ENCODE data around the gene SLITRK3.
"Not testable (repeated sequence)": the region's sequence is repeated elsewhere in the genome, so short reads cannot be mapped to it uniquely, and the experiment has no call there.

Gene SLITRK3

DNA sequence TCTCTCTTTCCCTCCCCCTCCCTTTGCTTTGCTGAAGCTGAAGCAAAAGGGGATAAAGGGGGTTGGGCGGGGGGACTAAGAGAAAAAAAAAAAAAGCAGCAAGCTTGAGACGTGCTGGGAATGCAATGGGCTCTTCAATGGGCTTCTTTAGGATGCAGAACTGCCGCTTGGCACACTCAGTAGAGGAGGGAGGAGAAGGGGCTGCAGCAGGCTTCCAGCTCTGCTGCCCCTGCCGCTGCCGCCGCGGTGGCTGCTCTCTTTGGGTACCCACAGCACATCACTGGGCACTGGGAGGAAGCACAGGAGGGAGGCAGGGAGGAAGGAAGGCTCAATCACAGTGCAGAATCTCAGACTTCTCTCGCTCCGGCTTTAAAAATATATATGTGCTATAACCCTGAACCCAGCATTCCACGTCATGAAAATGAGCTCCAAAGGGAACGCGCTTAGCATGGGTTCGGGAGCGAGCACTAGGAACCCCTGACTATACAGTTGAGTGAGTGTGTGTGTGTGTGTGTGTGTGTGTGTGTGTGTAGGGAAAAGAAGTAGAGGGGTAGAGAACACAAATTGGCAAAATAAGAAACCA lies 3.5 kb downstream of the SLITRK3 start:
- no peak for DNase-seq (ENCODE audit: low read depth)

DNA sequence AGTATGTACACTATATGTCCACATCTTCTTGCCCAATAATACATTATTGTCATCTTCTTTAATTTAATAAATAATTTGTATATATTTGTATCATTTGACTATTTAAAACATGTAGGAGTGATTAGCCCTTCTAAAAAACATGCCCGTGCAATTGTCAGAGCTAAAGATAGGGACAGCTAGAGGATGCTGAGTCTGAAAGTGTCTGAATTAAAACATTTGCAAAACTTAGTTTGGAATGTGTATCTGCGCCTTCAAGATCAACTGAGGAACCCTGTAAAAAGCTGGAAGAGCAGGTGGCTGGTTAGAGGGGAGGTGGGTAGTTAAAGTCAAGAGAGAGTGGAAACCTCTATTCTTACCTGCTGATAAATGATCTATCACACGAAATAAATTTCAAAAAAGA lies 4.7 kb downstream of the SLITRK3 start:
- no peak for DNase-seq (ENCODE audit: low read depth)

DNA sequence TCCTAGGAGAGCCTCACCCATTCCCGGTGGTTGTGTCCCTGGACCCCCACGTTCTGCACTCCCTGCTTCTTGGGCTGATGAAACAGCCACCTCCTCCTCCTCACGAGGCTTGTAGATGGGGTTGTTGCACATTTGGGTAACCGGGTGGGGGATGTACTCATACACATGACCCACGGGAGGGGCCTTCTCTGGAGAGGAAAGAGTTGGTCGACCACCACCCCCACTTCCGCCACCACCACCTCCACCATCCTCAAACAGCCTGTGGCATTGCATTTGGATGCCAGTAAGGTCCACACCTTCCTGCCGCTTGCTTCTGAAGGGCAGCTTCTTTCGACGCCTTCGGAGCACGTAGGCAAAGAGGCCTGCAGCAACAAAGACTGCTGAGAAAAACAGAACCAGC lies 7.7 kb downstream of the SLITRK3 start:
- no peak for DNase-seq (ENCODE audit: low read depth)

DNA sequence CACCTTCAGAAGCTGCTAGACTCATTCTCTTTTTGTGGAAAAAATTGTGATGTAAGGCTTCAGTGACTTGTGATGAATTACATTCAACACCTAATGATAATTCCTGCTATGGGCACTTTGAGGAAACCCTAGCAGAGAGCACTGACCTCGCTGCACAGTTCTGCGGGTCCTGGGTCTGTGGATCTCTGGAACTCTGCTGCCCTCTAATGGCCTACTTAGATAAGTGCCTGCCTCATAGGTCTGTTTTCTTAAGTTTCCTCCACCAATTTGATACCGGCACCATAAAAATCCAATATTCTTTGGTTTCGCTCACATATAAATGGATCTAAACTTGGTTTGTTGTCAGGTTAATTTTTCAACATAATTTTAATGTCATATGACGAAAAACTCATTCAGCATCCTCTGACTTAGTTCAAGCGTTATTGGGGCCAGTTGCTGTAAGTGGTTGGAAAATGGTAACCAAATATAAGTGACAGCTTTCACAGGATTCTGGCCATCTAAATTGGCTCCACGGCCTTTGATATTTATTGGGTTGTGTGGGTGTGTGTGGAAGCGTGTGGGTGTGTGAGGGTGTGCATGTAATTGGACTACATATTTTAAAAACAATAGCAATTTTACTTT lies 10.4 kb downstream of the SLITRK3 start:
- DNase-seq (ENCODE audit: low read depth), result no peak

DNA sequence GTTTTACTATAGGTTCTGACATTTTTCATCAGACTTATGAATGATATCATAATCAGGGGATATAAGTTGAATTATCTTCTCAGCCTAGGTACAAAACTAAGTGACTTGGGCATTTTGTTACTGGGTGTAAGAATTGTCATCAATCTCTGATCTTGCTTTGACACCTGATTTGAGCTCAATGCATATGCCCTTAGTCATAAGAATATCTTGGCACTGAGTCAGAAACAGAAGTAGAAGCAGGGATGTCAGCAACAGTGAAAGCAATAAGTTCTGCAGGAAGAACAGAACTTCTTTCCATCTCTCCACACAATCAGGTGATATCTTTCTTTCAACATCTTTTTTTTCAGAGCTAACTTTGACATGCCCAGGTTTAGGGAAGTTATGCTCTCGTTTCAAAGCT lies 14.6 kb downstream of the SLITRK3 start:
- DNase-seq (ENCODE audit: low read depth), result no peak

DNA sequence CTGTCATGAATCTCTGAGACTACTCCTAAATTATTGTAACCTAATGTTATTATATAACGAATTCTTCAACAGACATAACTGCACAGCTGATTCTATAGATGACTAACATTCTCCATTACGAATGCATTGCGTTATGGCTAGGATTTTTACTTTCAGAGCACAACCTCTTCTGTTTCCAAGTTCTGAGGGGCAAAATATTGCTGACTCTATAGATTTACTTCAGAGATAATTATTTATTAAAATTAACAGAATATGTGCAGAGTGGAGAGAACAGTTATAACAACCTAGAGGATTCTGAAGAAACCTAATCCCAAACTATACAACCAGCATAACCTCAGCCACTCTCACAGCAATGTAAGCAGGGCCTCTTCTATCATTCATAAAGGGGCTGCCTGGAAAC lies 25.9 kb downstream of the SLITRK3 start:
- no peak for DNase-seq (ENCODE audit: low read depth)

DNA sequence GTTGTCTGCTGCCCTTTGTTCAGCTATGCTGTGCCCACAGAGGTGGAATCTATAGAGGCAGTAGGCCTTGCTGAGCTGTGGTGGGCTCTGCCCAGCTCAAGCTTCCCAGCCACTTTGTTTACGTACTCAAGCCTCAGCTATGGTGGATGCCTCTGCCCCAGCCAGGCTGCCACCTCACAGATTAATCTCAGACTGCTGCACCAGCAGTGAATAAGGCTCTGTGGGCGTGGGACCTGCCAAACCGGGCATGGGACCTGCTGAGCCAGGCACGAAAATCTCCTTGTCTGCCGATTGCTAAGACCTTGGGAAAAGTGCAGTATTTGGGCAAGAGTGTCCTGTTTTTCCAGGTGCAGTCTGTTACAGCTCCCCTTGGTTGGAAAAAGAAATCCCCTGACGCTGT lies 26.8 kb downstream of the SLITRK3 start:
- no peak for DNase-seq (ENCODE audit: low read depth)

DNA sequence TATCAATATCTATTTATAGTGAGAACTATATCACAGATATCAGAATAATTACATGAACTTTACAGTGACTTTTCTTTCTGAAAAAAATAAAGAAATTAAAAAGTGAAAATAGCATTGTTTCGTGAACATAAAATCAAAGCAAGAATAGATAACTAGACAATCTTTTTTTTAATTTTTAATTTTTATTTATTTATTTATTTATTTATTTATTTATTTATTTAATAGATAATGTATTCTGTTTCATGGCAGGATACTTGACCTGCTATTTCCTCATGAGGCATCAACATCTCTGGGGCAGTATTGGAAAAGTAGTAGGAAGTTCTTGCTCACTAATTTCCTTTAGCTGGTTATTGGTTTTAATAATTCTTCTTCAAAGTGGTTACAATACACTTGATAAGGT lies 33.3 kb downstream of the SLITRK3 start:
- DNase-seq (ENCODE audit: low read depth), result no peak

DNA sequence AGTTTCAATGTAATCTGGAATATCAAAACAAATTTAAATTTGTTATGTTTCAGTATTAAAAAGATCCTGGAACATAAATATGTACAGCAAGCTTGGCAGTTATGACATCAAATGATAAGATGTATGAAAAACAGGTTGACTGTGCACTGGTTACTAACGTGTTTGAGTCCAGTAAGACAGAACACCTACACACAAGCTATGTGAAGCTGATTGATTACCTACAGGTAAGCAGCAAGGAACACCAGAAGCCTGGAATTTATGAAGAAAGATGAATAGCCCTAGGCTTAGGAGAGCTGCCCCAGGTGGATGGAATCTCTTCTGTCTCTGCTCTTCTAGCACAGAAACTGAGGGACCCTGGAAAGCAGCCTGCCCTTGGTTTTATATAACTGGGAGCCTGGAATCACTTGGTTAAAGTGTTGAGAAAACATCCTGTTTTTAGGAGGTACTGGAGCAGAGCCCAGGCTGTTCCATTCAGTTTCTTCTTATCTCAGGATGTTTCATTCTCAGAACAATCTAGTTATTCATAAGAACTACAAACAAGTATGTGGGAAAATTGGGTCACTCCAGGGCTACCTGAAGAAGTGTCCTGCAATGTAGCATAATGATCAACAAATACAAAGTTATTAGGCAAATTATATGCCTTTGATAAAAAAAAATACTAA lies 36.3 kb downstream of the SLITRK3 start:
- DNase-seq (ENCODE audit: low read depth), result no peak

DNA sequence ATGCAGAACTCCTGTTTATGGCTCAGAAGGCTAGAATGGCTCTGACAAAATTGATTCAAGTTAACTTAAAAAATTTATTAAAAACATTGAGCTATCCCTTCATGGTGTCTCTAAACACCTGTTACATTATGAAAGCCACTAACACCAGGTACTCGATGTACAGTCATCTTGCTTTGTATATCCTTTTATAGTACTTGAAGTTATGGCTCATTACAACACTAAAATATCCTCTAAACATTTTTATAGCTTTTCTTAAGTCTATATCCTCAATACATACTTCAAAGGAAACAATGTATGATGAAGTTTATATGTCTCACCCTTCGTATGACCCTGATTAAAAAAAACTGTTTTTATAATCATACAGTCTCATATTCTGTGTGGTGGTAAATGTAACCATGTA lies 38.2 kb downstream of the SLITRK3 start:
- no peak for DNase-seq (ENCODE audit: low read depth)

DNA sequence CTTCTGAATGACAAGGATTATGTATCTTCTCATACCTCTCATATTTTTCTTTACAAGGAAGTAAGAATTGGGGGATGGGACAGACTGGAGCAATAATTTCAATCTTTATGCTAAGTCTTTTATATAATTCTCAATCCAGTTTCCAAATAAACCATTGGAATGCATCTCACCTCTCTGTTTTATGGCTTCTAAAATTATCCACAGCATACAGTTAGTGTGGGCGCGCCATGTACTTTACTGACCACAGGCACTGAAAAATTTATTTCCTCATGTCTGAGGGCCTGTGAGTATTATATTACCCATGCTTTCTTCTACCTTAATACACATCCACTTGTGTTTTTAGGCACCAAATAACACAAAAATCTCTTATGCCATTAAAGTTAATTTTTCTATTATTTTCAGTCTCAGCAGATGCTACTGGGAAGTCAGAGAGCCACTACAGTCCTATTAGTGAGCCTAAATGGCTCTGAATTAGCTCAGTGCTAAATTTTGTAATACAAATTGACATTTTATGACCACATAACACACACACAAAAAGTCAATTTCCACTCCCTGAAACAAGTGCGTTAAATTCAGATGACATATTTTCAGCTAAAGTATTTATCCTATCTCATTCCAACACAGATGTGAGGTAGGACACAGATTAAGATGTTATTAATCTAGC lies 39.3 kb downstream of the SLITRK3 start:
- no peak for DNase-seq (ENCODE audit: low read depth)

DNA sequence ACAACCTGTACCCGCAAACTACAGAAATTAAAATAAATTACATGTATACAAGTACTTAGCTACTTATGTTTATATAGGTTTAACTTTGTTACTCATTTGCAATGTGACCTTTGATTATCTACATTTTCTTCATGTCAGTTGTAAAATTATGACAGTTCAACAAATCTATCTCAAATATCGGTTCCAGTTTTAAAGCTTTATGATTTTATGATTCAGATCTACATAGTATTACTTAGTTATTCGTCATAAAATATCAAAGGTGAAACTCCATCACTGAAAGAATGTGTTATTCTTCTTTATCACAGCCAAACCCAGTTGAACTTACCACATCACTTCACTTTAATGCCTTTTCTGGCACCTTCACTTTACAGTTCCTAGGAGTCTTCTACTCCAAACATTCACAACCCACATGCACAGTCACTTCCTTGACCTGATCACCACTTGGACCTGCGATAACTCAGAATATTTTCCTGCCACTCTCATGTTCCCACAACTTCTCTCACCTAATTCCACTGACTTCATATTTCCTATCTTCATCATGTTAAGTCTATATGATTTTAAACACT lies 47.2 kb downstream of the SLITRK3 start:
- DNase-seq (ENCODE audit: low read depth), result no peak

DNA sequence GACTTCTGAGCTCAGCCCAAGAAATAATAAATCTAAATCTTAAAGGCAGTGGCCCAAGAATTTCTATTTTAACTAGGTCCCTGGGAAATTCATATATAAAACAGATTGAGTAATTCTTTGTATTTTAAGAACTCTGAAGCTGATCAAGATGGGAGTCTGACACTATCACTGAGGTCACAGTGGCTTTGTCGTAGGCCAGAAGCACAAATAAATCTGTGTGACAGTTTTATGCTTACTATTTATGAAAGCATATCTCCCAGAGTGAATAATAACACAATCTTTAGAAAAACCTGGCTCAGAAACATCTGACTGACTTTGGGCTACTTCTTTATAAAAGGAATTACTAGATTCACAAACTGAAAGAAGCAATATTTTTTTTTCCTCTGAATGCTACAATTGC lies 51.9 kb downstream of the SLITRK3 start:
- no peak for DNase-seq (ENCODE audit: low read depth)

DNA sequence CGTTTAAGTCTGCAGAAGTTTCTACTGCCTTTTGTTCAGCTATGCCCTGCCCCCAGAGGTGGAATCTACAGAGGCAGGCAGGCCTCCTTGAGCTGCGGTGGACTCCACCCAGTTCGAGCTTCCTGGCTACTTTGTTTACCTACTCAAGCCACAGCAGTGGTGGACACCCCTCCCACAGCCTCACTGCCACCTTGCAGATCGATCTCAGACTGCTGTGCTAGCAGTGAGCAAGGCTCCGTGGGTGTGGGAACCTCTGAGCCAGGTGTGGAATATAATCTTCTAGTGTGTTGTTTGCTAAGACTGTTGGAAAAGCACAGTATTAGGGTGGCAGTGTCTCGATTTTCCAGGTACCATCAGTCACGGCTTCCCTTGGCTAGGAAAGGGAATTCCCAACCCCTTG lies 56.3 kb downstream of the SLITRK3 start:
- not testable (repeated sequence) for DNase-seq (ENCODE audit: low read depth)

Data from stimulated activated CD8-positive, alpha-beta memory T cell treated with anti-CD3 and anti-CD28 coated beads, Interleukin-7, amount 100 ng/mL, for 24 hours (primary cell).